Lung (tissue), 12 donors: ENCODE measurements around the gene SHLD2. TPM values are rescaled to one million over a fixed set of nuclear protein-coding genes. Genes with fewer than 3 reads are reported as not detected.
A peak's percentile ranks its signal among the peaks of the same experiment; 100 is the strongest.
"Not testable (repeated sequence)": the region's sequence is repeated elsewhere in the genome, so short reads cannot be mapped to it uniquely, and the experiment has no call there.

ENCODE experiments used
- ATAC-seq: fragments of 200-7000 bp; cut with Tn5 transposase; one replicate; pipeline ENCODE4 v1.9.1; 2020; ENCODE audit warnings: moderate number of reproducible peaks; ENCODE audit not compliant: insufficient read depth, low FRiP score
- DNase-seq, 3 donors: peaks; one replicate each; pipeline ENCODE4 v3.0.0-alpha.2; 2013 to 2017
- H3K27ac ChIP-seq, 2 donors: one replicate each; pipeline ENCODE4 v1.5.1; 2013; ENCODE audit warnings: mild to moderate bottlenecking in 2 of 2, moderate library complexity in 2 of 2, control low read depth in 1 of 2, inconsistent platforms in 1 of 2, low read depth in 1 of 2, low read length in 1 of 2
- H3K27me3 ChIP-seq, 3 donors: one replicate each; pipeline ENCODE4 v1.5.1; 2013; ENCODE audit warnings: low read length in 2 of 3; ENCODE audit not compliant: control insufficient read depth in 3 of 3, insufficient read depth in 3 of 3
- H3K36me3 ChIP-seq, 4 donors: one replicate each; pipeline ENCODE4 v1.5.1; 2013; ENCODE audit warnings: low read length in 4 of 4, mild to moderate bottlenecking in 1 of 4, moderate library complexity in 1 of 4; ENCODE audit not compliant: control insufficient read depth in 4 of 4, insufficient read depth in 4 of 4
- H3K4me1 ChIP-seq, 5 donors: one replicate each; pipeline ENCODE4 v1.5.1; 2013; ENCODE audit warnings: low read length in 5 of 5, mild to moderate bottlenecking in 2 of 5, moderate library complexity in 1 of 5; ENCODE audit not compliant: control insufficient read depth in 5 of 5, insufficient read depth in 5 of 5
- H3K4me3 ChIP-seq: one replicate; pipeline ENCODE4 v1.5.1; 2013; ENCODE audit warnings: mild to moderate bottlenecking, control low read depth, moderate library complexity
- H3K9ac ChIP-seq, 2 donors: one replicate each; pipeline ENCODE4 v1.5.1; 2013; ENCODE audit warnings: low read length in 2 of 2, control low read depth in 1 of 2; ENCODE audit not compliant: insufficient read depth in 1 of 2
- H3K9me3 ChIP-seq, 4 donors: one replicate each; pipeline ENCODE4 v1.5.1; 2013; ENCODE audit warnings: low read length in 3 of 4, mild to moderate bottlenecking in 1 of 4, moderate library complexity in 1 of 4; ENCODE audit not compliant: control insufficient read depth in 4 of 4, insufficient read depth in 3 of 4
- WGBS, 2 donors: extraction: QIAGEN DNeasy Blood & Tissue Kit; methylation state at CpG; one replicate each; pipeline ENCODE4 v1.1.7; 2013; 5-methylcytosine and 5-hydroxymethylcytosine counted together
- polyA plus RNA-seq, 2 donors: library from polyadenylated mRNA; stranded (reverse); fragments of 200-250 nt; gene quantifications; one replicate each; pipeline ENCODE4 v1.2.1, GENCODE V29; 2013
- total RNA-seq, 2 donors: library from RNA; depleted of rRNA in 1 of 2; stranded (reverse); fragments of >200 nt in 1 of 2; gene quantifications; one replicate each; pipeline ENCODE4 v1.2.1, GENCODE V29; 2014 to 2021
- TF ChIP-seq, protein P1 (sequence below): IDR thresholded peaks from 2 replicates; pipeline ENCODE4 v1.5.1; 2012; ENCODE audit warnings: mild to moderate bottlenecking; ENCODE audit errors: control extremely low read depth, extremely low read depth
- donor health status: control.
- donor health status: control.
- donor health status: Bipolar disorder and iron deficiency.
- donor health status: healthy.
- donor health status: DM: yes; HTN: yes; CAD: no.

The SHLD2 gene
- total and polyA plus RNA-seq, 4 donors: 12.8 to 34.5 (median 21.1) TPM

DNA sequence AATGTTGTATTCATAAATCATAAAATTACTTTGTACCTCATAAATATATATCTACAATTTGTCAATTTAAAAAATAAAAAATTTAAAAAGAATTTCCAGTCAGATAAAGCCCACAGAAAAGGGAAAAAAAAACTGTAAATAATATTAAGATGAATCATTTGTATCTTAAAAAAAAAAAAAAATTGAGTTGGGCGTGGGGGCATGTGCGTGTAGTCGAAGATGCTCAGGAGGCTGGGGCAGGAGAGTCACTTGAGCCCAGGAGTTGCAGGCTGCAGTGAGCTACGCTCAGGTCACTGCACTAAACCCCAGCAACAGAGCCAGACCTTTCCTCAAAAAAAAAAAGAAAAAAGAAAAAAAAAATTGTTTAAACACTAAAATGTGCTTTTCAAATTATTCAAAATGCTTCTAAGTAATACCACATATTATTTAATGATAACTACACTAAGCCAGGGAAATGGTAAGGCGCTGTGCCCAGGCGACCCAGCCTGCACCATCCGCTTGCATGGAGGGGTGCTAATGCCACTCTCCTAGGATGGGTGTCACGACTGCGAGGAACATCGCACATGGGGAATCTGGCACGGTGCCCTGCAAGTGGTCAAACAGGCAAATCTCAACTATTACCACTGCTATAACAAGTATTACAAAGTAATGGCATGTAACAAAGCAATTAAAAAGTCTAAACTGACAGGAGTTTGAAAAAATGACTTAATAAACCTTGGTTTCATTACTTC is 15.7 kb upstream of the SHLD2 start:
- peaks cover 2 to 10% (median 3%) of the 10 kb centered on the region in 5 donors for H3K4me1 ChIP-seq
- TF ChIP-seq, protein P1, sequence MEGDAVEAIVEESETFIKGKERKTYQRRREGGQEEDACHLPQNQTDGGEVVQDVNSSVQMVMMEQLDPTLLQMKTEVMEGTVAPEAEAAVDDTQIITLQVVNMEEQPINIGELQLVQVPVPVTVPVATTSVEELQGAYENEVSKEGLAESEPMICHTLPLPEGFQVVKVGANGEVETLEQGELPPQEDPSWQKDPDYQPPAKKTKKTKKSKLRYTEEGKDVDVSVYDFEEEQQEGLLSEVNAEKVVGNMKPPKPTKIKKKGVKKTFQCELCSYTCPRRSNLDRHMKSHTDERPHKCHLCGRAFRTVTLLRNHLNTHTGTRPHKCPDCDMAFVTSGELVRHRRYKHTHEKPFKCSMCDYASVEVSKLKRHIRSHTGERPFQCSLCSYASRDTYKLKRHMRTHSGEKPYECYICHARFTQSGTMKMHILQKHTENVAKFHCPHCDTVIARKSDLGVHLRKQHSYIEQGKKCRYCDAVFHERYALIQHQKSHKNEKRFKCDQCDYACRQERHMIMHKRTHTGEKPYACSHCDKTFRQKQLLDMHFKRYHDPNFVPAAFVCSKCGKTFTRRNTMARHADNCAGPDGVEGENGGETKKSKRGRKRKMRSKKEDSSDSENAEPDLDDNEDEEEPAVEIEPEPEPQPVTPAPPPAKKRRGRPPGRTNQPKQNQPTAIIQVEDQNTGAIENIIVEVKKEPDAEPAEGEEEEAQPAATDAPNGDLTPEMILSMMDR: no peak
- no peak overlapping the region for H3K4me3 ChIP-seq
- no peak for DNase-seq
- 82 to 84% methylated on average over 11 of the region's 11 CpGs for WGBS, 2 donors
- no peak overlapping the region for H3K9ac ChIP-seq
- no peak overlapping the region for H3K27ac ChIP-seq
- peaks cover 0 to 7% (median 0%) of the 10 kb centered on the region in 4 donors for H3K36me3 ChIP-seq
- no peaks in the 10 kb centered on the region for H3K27me3 ChIP-seq
- ATAC-seq: no peak
- no peaks in the 10 kb centered on the region for H3K9me3 ChIP-seq

DNA sequence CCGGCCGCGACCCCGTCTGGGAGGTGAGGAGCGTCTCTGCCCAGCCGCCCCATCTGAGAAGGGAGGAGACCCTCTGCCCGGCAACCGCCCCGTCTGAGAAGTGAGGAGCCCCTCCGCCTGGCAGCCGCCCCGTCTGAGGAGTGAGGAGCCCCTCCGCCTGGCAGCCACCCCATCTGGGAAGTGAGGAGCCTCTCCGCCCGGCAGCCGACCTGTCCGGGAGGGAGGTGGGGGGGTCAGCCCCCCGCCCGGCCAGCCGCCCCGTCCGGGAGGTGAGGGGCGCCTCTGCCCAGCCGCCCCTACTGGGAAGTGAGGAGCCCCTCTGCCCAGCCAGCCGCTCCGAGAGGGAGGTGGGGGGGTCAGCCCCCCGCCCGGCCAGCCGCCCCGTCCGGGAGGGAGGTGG is 14.4 kb upstream of the SHLD2 start:
- not testable (repeated sequence) for H3K27me3 ChIP-seq, H3K27ac ChIP-seq, DNase-seq

DNA sequence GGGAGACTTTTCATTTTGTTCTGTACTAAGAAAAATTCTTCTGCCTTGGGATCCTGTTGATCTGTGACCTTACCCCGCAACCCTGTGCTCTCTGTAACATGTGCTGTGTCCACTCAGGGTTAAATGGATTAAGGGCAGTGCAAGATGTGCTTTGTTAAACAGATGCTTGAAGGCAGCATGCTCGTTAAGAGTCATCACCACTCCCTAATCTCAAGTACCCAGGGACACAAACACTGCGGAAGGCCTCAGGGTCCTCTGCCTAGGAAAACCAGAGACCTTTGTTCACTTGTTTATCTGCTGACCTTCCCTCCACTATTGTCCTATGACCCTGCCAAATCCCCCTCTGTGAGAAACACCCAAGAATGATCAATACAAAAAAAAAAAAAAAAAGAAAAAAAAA is 13.4 kb upstream of the SHLD2 start:
- DNase-seq, H3K9ac ChIP-seq, ATAC-seq, H3K27me3 ChIP-seq, H3K36me3 ChIP-seq, H3K9me3 ChIP-seq, H3K4me3 ChIP-seq, H3K27ac ChIP-seq: not testable (repeated sequence)
- WGBS, 2 donors: 68 to 83% methylated on average over 1 of the region's 3 CpGs
- H3K4me1 ChIP-seq: peaks cover 3 to 16% (median 4%) of the 10 kb centered on the region in 5 donors

More for the DNA sequence above, 14.4 kb upstream of the SHLD2 start:
- not testable (repeated sequence) for H3K4me3 ChIP-seq, H3K9ac ChIP-seq, H3K36me3 ChIP-seq, H3K9me3 ChIP-seq, ATAC-seq
- 94 to 97% methylated on average over 7 to 30 of the region's 31 CpGs for WGBS, 2 donors
- H3K4me1 ChIP-seq: peaks cover 3 to 16% (median 4%) of the 10 kb centered on the region in 5 donors

DNA sequence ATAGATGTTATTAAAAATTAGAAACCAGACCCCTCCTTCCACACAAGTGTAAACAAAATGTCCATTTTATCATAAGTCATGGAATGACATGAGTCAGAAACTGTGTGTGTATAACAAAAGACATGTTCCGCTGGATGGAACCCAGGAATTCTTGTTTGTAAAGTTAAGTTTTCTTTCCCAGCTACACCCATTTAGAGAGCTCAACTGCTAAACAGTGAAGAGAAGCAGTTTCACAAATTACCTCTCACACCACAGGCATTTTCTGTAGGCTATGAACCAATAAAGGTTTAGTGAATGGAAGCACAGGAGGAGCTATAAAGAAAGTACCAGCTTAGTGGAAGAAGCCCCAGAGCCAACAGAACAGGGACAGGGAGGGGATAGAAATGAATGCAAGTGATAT is 12.8 kb upstream of the SHLD2 start:
- WGBS, 2 donors: 47 to 78% methylated on average over 1 of the region's 1 CpG
- H3K27ac ChIP-seq: peak overlapping the region in 1 of 2 donors; percentile 22
- ATAC-seq (peak; percentile 53), DNase-seq (peak in 2 of 3 donors; percentile 29 to 31)
- H3K9me3 ChIP-seq, H3K4me3 ChIP-seq, H3K9ac ChIP-seq, H3K36me3 ChIP-seq, H3K27me3 ChIP-seq: not testable (repeated sequence)
- H3K4me1 ChIP-seq: peaks cover 3 to 16% (median 6%) of the 10 kb centered on the region in 5 donors

DNA sequence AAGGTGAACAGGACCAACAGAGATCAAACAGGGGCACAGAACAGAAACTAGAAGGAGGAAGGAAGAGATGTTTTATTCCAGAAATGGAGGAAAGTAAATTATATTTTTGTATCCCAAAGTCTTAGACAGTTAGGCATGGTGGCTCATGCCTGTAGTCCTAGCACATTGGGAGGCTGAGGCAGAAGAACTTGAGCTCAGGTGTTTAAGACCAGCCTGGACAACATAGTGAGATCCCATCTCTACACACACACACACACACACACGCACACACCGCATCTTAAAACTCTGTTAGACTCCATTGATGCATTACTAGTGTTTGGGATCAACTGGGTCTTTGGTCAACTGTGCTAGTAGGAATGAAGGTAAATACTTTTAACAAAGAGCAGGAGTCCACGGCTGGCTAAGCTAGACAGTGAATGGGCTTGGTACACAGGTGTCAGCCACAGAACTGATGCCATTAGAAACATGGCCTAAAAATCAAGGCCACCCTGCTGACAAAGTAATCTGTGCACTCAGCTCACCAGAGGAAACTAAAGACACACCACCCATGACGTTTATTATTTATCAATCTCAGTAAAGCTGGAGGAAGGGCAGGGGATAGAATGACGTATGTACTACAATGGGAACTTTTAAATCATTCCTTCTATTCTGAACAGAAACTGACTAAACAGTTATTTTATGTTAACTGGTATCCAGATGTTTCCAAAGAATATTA is 11.3 kb upstream of the SHLD2 start:
- Histone ChIP-seq H3K4me1 (peaks cover 3 to 16% (median 7%) of the 10 kb centered on the region in 5 donors), H3K9ac (peak overlapping the region in 1 of 2 donors; percentile 23), H3K27ac (peak overlapping the region in 1 of 2 donors; percentile 67)
- not testable (repeated sequence) for ATAC-seq, H3K27me3 ChIP-seq, H3K36me3 ChIP-seq, H3K9me3 ChIP-seq, H3K4me3 ChIP-seq
- peak in 2 of 3 donors; percentile 27 to 35 for DNase-seq
- WGBS, 2 donors: 40 to 52% methylated on average over 5 of the region's 5 CpGs

DNA sequence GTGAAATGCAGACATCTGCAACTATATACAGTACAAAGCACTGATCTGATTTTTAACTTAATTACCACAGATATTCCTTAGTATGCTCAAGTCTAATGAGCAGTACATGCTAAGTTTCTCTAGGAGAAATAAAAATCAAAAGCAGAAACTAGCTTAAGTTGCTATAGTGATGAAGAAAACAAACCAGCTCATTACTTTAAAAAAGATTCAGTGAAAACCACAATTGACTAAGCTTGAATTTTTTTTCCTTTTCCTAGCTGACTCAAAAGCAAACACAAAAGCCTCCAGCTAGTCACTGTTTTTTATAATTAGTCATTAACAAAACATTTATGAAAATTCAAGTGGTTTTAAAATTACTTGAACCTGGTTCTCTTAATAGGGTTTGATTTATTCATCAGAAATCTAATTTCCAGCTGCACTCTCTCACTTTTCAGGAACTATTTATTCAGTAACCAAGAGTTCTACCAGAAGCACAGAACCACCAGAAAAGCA is 10.7 kb upstream of the SHLD2 start:
- DNase-seq (peak in 2 of 3 donors; percentile 24 to 29), ATAC-seq (peak; percentile 10)
- peaks cover 4 to 16% (median 7%) of the 10 kb centered on the region in 5 donors for H3K4me1 ChIP-seq

More for the DNA sequence above, 10.7 kb upstream of the SHLD2 start:
- H3K4me3 ChIP-seq, H3K27me3 ChIP-seq, H3K27ac ChIP-seq, H3K36me3 ChIP-seq, H3K9me3 ChIP-seq: not testable (repeated sequence)
- H3K9ac ChIP-seq: peak overlapping the region in 1 of 2 donors; percentile 23
